HG03439 (cell line): ENCODE data around the gene EFCAB6.
"Not testable (repeated sequence)": the region's sequence is repeated elsewhere in the genome, so short reads cannot be mapped to it uniquely, and the experiment has no call there.

Source experiments
- ATAC-seq: cut with Tn5 transposase; IDR thresholded peaks from one replicate; pipeline ENCODE4 v1.9.1; 2021; ENCODE audit warnings: mild to moderate bottlenecking, moderate library complexity; ENCODE audit not compliant: unreplicated experiment

EFCAB6 gene

GRCh38 chr22:43723816-43724215 is 88.3 kb downstream of the EFCAB6 start:
- no peak for ATAC-seq

DNA sequence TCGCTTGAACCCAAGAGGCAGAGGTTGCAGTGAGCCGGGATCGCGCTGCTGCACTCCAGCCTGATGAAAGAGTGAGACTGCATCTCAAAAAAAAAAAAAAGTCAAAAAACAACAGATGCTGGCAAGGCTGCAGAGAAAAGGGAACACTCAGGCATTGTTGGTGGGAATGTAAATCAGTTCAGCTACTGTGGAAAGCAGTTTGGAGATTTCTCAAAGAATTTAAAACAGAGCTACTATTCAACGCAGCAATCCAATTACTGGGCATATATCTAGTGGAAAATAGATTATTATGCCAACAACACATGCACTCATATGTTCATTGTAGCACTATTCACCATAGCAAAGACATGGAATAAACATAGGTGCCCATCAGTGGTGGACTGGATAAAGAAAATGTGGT is 89.7 kb downstream of the EFCAB6 start:
- ATAC-seq = no peak

- ATAC-seq = no peak
Observed at GRCh38 chr22:43720716-43721115, 91.4 kb downstream of the EFCAB6 start.

GRCh38 chr22:43714104-43714503 is 98.0 kb downstream of the EFCAB6 start:
- no peak for ATAC-seq

DNA sequence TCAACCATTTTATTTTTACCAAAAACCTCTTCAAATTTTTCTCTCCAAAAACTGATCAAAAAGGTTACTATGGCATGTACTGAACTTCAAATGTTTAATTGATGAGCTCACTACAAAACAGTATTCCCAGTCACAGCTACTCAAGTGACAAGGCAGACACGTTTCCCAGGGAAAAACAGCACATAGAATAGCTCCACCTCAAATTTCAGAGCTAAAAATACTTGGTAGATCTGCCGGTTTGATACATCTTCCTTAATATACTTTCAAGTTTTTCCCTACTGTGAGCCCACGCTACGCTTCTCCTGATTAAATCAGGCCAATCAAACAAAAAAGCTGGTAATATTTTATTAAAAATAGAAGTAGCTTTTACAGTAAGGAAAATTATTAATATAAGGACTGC is 100.4 kb downstream of the EFCAB6 start:
- no peak for ATAC-seq

DNA sequence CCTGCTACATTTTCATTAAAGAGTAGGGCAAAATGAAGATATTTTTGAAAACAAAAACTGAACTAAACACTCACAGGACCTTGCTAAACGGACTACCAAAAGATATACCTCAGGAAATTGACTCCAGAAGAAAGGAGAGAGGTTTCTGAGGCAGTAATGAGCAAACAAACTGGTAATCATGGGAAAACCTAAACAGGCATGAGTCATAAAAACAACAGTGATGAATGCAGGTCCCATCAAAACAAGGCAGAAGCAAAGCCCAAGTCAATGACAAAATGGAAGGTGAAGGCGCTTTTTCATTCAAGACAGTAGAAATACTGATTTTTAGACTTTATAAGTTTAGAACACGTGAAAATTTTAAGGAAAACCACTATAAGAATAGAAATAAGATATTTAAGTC is 104.5 kb downstream of the EFCAB6 start:
- no peak for ATAC-seq

DNA sequence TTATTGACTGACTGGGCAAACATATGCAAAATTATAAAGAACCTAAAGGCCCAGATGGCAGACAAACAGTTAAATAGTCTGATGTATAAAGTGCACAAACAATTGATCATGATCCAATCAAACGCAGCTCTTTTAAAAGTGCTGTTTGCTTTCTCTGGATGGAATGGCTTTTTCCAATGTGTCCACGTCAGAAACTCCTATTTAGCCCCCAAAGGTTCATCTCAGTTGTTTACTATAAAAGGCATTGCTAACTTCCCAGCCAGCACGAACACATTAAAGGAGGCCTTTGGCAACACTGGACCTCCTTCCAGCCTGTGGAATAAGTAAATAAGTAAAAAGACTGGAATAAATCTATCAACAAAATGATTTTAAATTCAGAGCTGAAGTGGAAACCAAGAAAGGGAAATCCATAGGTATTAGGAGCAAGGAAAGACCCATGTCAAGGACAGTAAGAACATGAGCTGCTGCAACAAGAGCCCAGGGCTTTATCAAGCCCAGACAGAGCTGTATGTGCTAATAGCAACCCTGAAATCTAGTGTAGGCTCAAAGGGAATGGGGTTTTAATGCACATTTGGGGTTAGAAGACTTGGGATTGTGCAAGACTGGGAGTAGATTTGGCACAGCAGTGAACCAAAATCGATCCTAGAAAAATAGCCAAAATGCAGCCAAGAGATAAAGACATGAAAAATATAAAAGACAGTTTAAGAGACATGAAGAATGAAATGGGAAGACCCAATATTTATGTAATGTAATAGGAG is 105.4 kb downstream of the EFCAB6 start:
- ATAC-seq = no peak

- no peak for ATAC-seq
Observed at GRCh38 chr22:43706151-43706550, 106.0 kb downstream of the EFCAB6 start.

GRCh38 chr22:43704051-43704450 is 108.1 kb downstream of the EFCAB6 start:
- ATAC-seq = no peak

DNA sequence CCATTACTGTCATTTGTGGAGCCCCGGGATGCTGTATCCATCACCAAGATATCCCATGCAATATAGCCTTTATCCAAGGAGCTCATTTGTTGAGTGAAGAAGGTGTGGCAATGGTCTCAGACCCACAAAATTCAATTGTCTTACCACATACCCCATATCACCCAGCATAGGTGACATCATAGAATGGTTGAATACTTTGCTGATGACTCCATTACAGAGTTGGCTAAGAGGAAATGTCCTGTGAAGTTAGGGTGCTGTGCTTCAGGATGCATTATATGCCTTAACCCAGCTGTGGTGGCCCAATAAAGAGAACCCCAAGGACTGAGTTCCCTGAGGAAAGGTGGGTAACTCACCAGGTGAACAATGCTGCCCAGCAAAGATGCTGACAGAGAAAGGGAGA is 113.7 kb downstream of the EFCAB6 start:
- no peak for ATAC-seq

GRCh38 chr22:43697894-43698293 is 114.2 kb downstream of the EFCAB6 start:
- ATAC-seq = no peak

DNA sequence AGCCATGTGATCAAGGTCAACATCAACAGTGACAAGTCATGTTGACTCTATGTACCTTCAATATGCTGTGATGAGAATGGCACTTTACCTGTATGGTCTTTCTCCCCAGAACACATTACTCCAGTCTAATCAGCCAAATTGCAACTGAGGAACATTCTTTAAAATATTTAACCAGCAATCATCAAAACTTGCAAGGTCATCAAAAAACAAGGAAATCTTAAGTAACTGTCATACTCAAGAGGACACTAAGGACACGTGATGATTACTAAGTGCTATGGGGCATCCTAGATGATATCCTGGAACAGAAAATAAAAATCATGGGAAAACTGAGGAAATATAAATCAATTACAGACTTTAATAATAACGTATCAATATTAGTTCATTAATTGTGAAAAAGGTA is 118.9 kb downstream of the EFCAB6 start:
- ATAC-seq = no peak

- ATAC-seq = no peak
Observed at GRCh38 chr22:43689356-43689755, 122.7 kb downstream of the EFCAB6 start.

- ATAC-seq = no peak
Observed at GRCh38 chr22:43682851-43683250, 129.3 kb downstream of the EFCAB6 start.

DNA sequence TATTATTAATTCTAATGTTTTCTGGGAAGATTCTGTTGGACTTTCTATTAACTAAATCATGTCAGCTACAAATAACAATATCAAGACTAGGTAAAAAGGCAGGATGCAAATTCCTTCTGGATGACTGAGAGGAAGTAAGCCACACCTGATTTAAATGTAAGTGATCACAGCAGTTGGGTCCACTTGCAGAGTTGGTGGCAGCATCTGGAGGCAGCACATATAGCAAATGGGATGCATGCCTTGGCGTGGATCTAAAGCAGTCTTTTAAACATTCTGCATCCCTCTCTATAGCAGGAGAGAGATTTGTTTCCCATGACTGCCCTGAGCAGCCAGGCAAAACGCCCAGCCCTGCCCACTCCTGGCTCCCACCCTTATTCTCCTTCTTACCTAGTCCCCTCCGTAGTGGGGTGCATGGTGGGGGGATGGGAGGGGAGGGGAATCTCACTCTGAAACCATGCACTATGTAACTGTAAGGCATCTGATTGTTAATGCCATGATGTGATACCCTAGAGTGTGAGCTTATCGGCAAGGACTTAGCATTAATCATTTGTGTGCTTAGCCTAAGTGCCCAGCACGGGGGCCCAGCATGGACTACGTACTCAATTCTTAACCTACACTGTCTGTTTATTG is 130.3 kb downstream of the EFCAB6 start:
- ATAC-seq = no peak

GRCh38 chr22:43670513-43670912 is 141.6 kb downstream of the EFCAB6 start:
- no peak for ATAC-seq

DNA sequence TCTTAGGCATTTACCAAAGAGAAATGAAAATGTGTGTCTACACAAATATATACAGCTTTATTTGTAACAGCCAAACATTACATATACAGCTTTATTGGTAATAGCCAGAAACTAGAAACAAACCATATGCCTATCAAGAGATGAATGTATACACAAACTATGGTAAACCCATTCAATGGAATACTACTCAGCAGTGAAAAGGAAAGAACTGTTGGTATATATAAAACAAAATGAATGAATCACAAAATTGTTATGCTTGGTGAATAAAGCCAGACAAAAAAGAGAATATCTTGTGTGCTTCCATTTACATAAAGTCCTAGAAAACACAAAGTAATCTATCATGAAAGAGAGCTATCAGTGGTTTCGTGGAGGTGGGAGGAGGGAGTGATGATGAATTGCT is 142.9 kb downstream of the EFCAB6 start:
- ATAC-seq = no peak

GRCh38 chr22:43667656-43668055 is 144.4 kb downstream of the EFCAB6 start:
- ATAC-seq = no peak

DNA sequence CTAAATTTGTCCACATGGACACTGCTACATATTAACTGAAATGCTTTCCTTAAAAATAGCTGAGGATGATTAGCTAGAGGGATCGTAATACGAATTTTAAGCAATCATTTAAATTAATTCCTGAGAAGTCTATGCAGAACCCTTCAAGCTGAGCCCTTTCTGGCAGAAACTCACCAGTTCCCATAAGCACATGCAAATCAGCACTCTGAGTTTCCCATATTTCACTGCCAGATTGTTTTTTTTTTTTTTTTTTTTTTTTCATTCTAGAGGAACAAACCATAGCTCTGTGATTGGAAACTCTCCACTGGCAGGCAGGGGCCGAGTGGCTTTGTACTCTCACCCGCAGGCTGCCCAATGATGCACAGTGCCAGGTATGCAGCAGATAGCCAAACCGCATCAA is 145.6 kb downstream of the EFCAB6 start:
- no peak for ATAC-seq

DNA sequence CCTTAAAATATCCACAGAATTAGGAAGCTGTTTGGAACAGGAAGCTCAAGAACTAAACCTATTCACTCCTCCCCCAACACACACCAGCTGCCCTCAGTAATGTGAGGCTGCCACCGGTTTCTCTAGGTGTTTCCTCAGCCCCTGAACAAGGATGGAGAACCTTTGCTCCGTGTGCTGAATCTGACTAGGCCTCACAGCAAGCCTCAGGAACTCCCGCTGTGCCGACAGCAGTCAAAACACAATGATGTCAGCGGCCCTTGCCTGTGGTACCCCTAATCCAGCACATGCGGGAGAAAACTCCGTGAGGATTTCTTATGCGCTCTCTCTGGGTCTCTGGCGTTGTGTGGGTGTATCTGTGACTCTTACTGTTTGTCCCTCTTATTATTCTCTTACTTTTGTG is 153.3 kb downstream of the EFCAB6 start:
- ATAC-seq = no peak

GRCh38 chr22:43656581-43656980 is 155.5 kb downstream of the EFCAB6 start:
- not testable (repeated sequence) for ATAC-seq

DNA sequence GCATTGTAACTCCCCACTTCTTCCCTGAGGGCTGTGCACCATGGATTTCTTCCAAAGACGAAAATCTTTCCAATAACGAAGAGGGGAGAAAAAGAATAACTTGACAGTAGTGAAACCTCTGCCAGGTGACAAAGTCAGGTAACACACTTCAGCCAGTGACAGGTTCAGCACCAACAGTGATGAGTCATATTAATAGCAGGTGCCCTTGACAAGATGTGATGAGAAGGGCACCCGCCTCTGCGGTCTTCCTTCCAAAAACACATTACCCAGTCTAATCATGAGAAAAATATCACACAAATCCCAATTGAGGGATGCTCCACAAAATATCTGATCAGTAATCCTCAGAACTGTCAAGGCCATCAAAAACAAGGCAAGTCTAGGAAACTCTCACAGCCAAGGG is 157.8 kb downstream of the EFCAB6 start:
- no peak for ATAC-seq

GRCh38 chr22:43652845-43653244 is 159.3 kb downstream of the EFCAB6 start:
- ATAC-seq = no peak
